ENCODE results near the gene ITPA. TPM values are rescaled to one million over a fixed set of nuclear protein-coding genes. Genes with fewer than 3 reads are reported as not detected.

Gene ITPA
- total and polyA plus RNA-seq, 2 of the 13 experiments (the other 11 are each of a cell fraction or from before 2014, with no cell fraction given), result 60.1 to 103 TPM

- TF ChIP-seq MAX (IDR thresholded peaks at IDR 0.05) (peak; percentile 80), ZNF275 (CRISPR knock-in tag; IDR thresholded peaks at IDR 0.05; ENCODE audit: borderline replicate concordance) (peak; percentile 44; the same call in 1 of the 2 replicates), ZFP91 (CRISPR knock-in tag; IDR thresholded peaks at IDR 0.05; ENCODE audit: borderline replicate concordance) (peak; percentile 99), FOSL2 (CRISPR knock-in tag; IDR thresholded peaks at IDR 0.05) (peak; percentile 4; the same call in 1 of the 2 replicates), RAD51 (IDR thresholded peaks at IDR 0.05; ENCODE audit: borderline replicate concordance) (no peak), PCBP1 (IDR thresholded peaks at IDR 0.05; ENCODE audit: borderline replicate concordance, low read depth, low read length) (peak; percentile 58; the same call in 1 of the 2 replicates), HNRNPUL1 (IDR thresholded peaks at IDR 0.05; ENCODE audit: low read depth, low read length) (no peak), NONO (IDR thresholded peaks at IDR 0.05) (no peak), NONO (CRISPR knock-in tag; conservative IDR thresholded peaks at IDR 0.05) (peak; percentile 28; the same call in 1 of the 2 replicates), DDIT3 (CRISPR knock-in tag; IDR thresholded peaks at IDR 0.05) (no peak), PAWR (CRISPR knock-in tag; IDR thresholded peaks at IDR 0.05; ENCODE audit: borderline replicate concordance) (no peak), ZNF563 (CRISPR knock-in tag; IDR thresholded peaks at IDR 0.05) (peak; percentile 70), HDAC2 (CRISPR knock-in tag; IDR thresholded peaks at IDR 0.05) (0 out of 2 replicates have a peak, but pooled peaks have one; percentile 24), TARDBP (CRISPR knock-in tag; IDR thresholded peaks at IDR 0.05) (0 out of 2 replicates have a peak, but pooled peaks have one; percentile 45), ZXDC (CRISPR knock-in tag; IDR thresholded peaks at IDR 0.05) (peak; percentile 47; the same call in 1 of the 2 replicates), POLR2G (IDR thresholded peaks at IDR 0.05; ENCODE audit: low read depth, low read length) (peak; percentile 27; the same call in 1 of the 2 replicates), BRCA1 (CRISPR knock-in tag; IDR thresholded peaks at IDR 0.05) (0 out of 2 replicates have a peak, but pooled peaks have one; percentile 55), ZBTB7B (CRISPR knock-in tag; IDR thresholded peaks at IDR 0.05) (peak; percentile 80), SUZ12 (IDR thresholded peaks at IDR 0.05; ENCODE audit: low read depth, low read length) (no peak), TCF12 (IDR thresholded peaks at IDR 0.05) (no peak), TCF12 (CRISPR knock-in tag; IDR thresholded peaks at IDR 0.05) (no peak; the same call in 1 of the 2 replicates), MYC (CRISPR knock-in tag; IDR thresholded peaks at IDR 0.05; ENCODE audit: borderline replicate concordance) (no peak), HMG20B (CRISPR knock-in tag; conservative IDR thresholded peaks at IDR 0.05) (no peak), NCOA5 (CRISPR knock-in tag; IDR thresholded peaks at IDR 0.05) (no peak)
Observed at GRCh38 chr20:3239026-3239866, 29.9 kb downstream of the ITPA start, which contains the start of gene SLC4A11 (continued).

All from HepG2 (cell line).